ENCODE data around the gene PAK6.

GRCh38 chr15:40286061-40286532 lies 47.2 kb downstream of the PAK6 start:
- TF ChIP-seq POLR2A (IDR thresholded peaks at IDR 0.05) (no peak), POLR2AphosphoS5 (IDR thresholded peaks at IDR 0.05; ENCODE audit: insufficient read depth in 1 of 2, low read depth in 1 of 2) (no peak)

Measured in vagina (tissue), 2 donors.